ENCODE results near the gene C1QBP.

GRCh38 chr17:5422505-5422904 lies 16.4 kb downstream of the C1QBP start:
- TF ChIP-seq POLR2AphosphoS5 (IDR thresholded peaks at IDR 0.05) (no peak), CTCF (IDR thresholded peaks at IDR 0.05) (no peak), EP300 (IDR thresholded peaks at IDR 0.05) (no peak), POLR2A (IDR thresholded peaks at IDR 0.05) (no peak)

All from suprapubic skin (tissue), 4 donors.